OCI-LY7 (cell line): ENCODE results near the gene CEACAM20.

Experiments
- CTCF ChIP-seq: fragments of 200-600 bp; sonication (generic); conservative IDR thresholded peaks from 2 replicates; pipeline ENCODE4 v1.5.1; 2014; ENCODE audit warnings: mild to moderate bottlenecking, antibody characterized with exemption, low read length, moderate library complexity, mixed read lengths
- EZH2phosphoT487 ChIP-seq: fragments of 200-600 bp; sonication (generic); IDR thresholded peaks from 2 replicates; pipeline ENCODE4 v1.6.1; 2018; ENCODE audit warnings: low read depth, borderline replicate concordance, mild to moderate bottlenecking, mixed run types, antibody characterized with exemption, low read length, moderate library complexity, mixed read lengths

DNA sequence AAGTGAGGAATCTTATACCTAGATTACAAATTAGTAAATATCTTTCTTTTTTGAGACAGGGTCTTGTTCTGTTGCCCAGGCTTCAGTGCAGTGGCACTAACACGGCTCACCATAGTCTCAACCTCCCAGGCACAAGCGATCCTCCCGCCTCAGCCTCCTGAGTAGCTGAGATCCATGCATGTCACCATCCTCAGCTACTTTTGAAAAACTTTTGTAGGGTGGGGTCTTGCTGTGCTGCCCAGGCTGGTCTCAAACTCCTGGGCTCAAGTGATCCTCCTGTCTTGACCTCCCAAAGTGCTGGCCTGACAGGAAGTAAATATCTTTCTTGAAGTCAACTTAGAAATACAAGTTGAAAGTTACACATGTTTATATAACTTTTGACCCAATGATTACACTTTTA lies 20.0 kb upstream of the CEACAM20 start:
- TF ChIP-seq CTCF (no peak), EZH2phosphoT487 (no peak)
